Measurements from ENCODE around the gene GALNT17.

Gene GALNT17

GRCh38 chr7:71198391-71198790, 66.4 kb downstream of the GALNT17 start:
- Histone ChIP-seq H2AFZ (ENCODE audit: low read length) (no peak overlapping the region), H3K4me1 (ENCODE audit: low read length) (no peaks in the 10 kb centered on the region), H4K20me1 (ENCODE audit: insufficient read depth, low read length) (no peaks in the 10 kb centered on the region), H3K79me2 (ENCODE audit: low read length) (no peaks in the 10 kb centered on the region), H3K27ac (ENCODE audit: low read length) (no peak overlapping the region), H3K4me3 (ENCODE audit: low read length) (no peak overlapping the region), H3F3A (ENCODE audit: insufficient read depth, low read length) (no peaks in the 10 kb centered on the region), H3K9me2 (replicated peaks; ENCODE audit: insufficient read depth, low read length) (no peaks in the 10 kb centered on the region), H3K9ac (ENCODE audit: low read length) (no peak overlapping the region), H3K27me3 (replicated peaks; ENCODE audit: insufficient read depth, low read length) (no peaks in the 10 kb centered on the region), H3K9me3 (replicated peaks; ENCODE audit: insufficient read depth, low read length) (no peaks in the 10 kb centered on the region), H3K36me3 (replicated peaks; ENCODE audit: insufficient read depth, low read length) (no peaks in the 10 kb centered on the region), H3K4me2 (ENCODE audit: low read depth, low read length) (no peak overlapping the region)
- no peak for DNase-seq
- TF ChIP-seq EZH2phosphoT487 (IDR thresholded peaks at IDR 0.05; ENCODE audit: low read length) = no peak
- no peak for TF ChIP-seq CTCF (IDR thresholded peaks at IDR 0.05; ENCODE audit: low read length)
- TF ChIP-seq EZH2 (optimal IDR thresholded peaks at IDR 0.05; ENCODE audit: low read depth, low read length) = no peak

DNA sequence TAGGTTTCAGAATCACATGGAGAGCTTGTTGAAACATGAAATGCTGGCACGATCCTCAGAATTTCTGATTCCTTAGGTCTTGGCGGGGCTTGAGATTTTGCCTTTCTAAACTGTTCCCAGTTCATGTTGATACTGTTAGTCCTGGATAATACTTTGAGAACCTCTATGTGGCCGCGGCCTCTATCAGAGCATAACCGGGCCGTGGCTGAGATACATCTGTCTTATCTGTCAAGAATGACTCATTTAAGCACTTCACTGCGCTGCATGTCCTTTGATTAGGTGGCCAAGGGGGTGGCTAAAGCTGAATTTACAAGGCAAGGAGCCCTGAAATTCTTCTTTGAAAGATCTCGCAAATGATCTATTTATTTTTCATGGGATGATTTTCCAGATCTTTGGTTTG, 66.9 kb downstream of the GALNT17 start:
- H3K9me2 ChIP-seq (replicated peaks; ENCODE audit: insufficient read depth, low read length) = no peaks in the 10 kb centered on the region
- H3F3A ChIP-seq (ENCODE audit: insufficient read depth, low read length) = no peaks in the 10 kb centered on the region
- no peak overlapping the region for H3K9ac ChIP-seq (ENCODE audit: low read length)
- H2AFZ ChIP-seq (ENCODE audit: low read length) = no peak overlapping the region
- no peaks in the 10 kb centered on the region for H3K79me2 ChIP-seq (ENCODE audit: low read length)
- H3K27me3 ChIP-seq (replicated peaks; ENCODE audit: insufficient read depth, low read length) = no peaks in the 10 kb centered on the region
- no peak overlapping the region for H3K27ac ChIP-seq (ENCODE audit: low read length)
- TF ChIP-seq EZH2phosphoT487 (IDR thresholded peaks at IDR 0.05; ENCODE audit: low read length) (no peak), EZH2 (optimal IDR thresholded peaks at IDR 0.05; ENCODE audit: low read depth, low read length) (no peak), CTCF (IDR thresholded peaks at IDR 0.05; ENCODE audit: low read length) (no peak)
- H3K36me3 ChIP-seq (replicated peaks; ENCODE audit: insufficient read depth, low read length) = no peaks in the 10 kb centered on the region
- H4K20me1 ChIP-seq (ENCODE audit: insufficient read depth, low read length) = no peaks in the 10 kb centered on the region
- no peak for DNase-seq
- no peak overlapping the region for H3K4me3 ChIP-seq (ENCODE audit: low read length)
- H3K4me1 ChIP-seq (ENCODE audit: low read length) = no peaks in the 10 kb centered on the region
- no peaks in the 10 kb centered on the region for H3K9me3 ChIP-seq (replicated peaks; ENCODE audit: insufficient read depth, low read length)
- no peak overlapping the region for H3K4me2 ChIP-seq (ENCODE audit: low read depth, low read length)

DNA sequence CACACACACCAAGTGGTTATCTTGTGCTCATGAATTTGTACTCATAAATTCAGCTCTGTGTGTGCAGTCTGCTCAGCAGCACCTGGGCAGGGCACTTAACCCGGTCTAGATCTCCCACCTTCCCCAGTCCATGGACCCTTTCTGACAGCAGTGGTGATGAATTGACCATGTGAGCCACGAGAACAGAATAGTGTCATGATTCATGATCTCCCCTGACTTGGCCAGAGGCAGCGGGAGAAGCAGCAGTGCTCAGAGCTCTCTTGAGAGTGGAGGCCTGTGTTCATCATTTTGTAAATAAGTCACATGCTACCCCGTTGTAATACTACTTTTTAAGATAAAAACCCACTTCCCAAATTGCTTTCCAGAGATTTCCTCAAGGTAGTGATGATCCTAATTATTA, 74.2 kb downstream of the GALNT17 start:
- no peak for DNase-seq
- Histone ChIP-seq H3K4me3 (ENCODE audit: low read length) (no peak overlapping the region), H3K4me2 (ENCODE audit: low read depth, low read length) (no peak overlapping the region), H3K9ac (ENCODE audit: low read length) (no peak overlapping the region), H2AFZ (ENCODE audit: low read length) (no peak overlapping the region), H3K36me3 (replicated peaks; ENCODE audit: insufficient read depth, low read length) (no peaks in the 10 kb centered on the region), H3K79me2 (ENCODE audit: low read length) (no peaks in the 10 kb centered on the region), H3K4me1 (ENCODE audit: low read length) (no peaks in the 10 kb centered on the region), H3F3A (ENCODE audit: insufficient read depth, low read length) (no peaks in the 10 kb centered on the region), H4K20me1 (ENCODE audit: insufficient read depth, low read length) (no peaks in the 10 kb centered on the region), H3K9me3 (replicated peaks; ENCODE audit: insufficient read depth, low read length) (no peaks in the 10 kb centered on the region), H3K27me3 (replicated peaks; ENCODE audit: insufficient read depth, low read length) (no peaks in the 10 kb centered on the region), H3K9me2 (replicated peaks; ENCODE audit: insufficient read depth, low read length) (no peaks in the 10 kb centered on the region), H3K27ac (ENCODE audit: low read length) (no peak overlapping the region)
- TF ChIP-seq CTCF (IDR thresholded peaks at IDR 0.05; ENCODE audit: low read length) (no peak), EZH2 (optimal IDR thresholded peaks at IDR 0.05; ENCODE audit: low read depth, low read length) (no peak), EZH2phosphoT487 (IDR thresholded peaks at IDR 0.05; ENCODE audit: low read length) (no peak)
